Brain pericyte (primary cell): Measurements from ENCODE around the gene TBC1D21.

Experiments used
- DNase-seq: peaks from one replicate; pipeline ENCODE4 v3.0.0-alpha.2; 2012; ENCODE audit warnings: low read depth, low spot score

Gene TBC1D21, protein sequence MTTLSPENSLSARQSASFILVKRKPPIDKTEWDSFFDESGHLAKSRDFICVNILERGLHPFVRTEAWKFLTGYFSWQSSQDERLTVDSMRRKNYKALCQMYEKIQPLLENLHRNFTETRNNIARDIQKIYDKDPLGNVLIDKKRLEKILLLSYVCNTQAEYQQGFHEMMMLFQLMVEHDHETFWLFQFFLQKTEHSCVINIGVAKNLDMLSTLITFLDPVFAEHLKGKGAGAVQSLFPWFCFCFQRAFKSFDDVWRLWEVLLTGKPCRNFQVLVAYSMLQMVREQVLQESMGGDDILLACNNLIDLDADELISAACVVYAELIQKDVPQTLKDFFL

GRCh38 chr15:73873456-73873855, at the start of gene TBC1D21:
TBC1D21 (plus strand) TSS chr15:73873564; CDS start chr15:73873710, 146 bp downstream.
- no peak for DNase-seq

DNA sequence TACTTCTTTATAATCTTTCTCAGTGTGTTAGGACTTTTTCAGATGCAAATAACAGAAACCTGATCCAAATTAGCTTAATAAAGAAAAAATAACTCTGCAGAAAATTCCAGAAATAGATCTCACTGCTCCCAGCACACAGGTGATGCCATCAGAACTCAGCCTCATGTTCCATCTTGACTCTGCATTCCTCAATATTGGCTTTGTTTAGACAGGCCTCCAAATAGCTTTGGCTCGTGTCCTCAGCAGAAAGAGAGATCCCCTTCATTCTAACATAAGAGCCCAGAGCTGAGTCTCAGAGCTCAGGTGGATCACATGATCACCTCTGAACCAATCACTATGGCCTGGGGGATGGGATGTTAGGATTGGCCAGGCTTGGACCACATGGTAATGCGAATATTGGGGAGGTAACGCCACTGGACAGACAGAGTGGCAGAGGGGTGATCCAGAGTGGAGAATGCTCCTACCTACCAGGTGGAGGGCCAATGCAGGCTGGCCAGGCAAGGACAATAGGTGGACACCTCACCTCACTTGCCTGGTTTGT, 46.6 kb upstream of the TBC1D21 start:
- no peak for DNase-seq

DNA sequence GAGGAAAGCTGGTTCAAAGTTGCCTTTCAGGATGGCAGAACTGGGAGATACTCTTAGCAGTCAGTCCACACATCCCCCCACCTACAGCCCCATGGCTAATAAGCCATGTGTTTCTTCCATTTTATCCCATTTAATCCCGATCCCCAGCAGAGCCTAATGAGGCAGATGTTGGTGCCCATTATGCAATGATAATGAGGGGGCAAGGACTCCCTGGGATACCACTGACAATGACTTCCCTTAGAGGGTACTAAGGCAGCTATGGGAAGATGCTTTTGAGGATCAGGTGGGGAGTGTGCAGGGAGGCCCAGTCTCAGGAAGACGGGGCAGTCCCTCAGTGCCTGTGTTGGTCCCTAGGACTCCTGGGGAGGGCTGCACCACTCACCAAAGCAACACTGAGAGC, 43.8 kb upstream of the TBC1D21 start:
- no peak for DNase-seq

- DNase-seq: no peak
These were observed 40.7 kb upstream of the TBC1D21 start for GRCh38 chr15:73832657-73833056.

GRCh38 chr15:73836845-73837244, 36.5 kb upstream of the TBC1D21 start:
- no peak for DNase-seq

GRCh38 chr15:73838831-73839426, 34.4 kb upstream of the TBC1D21 start:
- DNase-seq: no peak

DNA sequence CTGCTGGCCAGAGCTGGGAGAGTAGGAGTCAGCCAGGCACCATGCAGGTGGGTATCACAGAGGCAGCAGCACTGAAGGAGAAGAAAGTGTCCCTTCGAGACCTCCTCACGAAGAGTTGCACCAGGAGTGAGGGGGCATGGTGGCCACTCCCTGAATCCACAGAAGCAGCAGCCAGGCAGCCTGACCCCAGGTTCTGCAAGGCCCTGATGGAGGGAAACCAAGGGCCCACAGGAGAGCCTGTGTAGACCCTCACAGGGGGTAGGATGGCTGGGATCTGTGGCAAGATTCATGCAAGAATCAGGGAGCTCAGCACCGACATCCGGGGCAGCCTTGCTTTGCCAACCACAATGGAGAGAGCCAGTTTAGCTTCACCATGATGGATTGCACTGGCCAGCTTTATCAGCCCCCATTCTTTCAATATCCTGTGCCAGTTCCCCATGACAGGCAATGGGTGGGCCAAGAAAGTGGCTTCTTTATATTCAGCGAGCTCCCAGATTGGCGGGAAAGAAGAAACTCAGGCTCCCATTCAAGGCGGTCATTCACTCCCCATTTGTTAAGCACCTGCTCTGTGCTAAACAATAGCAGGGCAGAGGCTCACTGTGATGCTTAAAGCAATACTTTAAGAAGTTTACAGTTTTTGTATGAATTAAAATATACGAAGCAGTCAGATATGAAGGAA, 33.5 kb upstream of the TBC1D21 start:
- no peak for DNase-seq

DNA sequence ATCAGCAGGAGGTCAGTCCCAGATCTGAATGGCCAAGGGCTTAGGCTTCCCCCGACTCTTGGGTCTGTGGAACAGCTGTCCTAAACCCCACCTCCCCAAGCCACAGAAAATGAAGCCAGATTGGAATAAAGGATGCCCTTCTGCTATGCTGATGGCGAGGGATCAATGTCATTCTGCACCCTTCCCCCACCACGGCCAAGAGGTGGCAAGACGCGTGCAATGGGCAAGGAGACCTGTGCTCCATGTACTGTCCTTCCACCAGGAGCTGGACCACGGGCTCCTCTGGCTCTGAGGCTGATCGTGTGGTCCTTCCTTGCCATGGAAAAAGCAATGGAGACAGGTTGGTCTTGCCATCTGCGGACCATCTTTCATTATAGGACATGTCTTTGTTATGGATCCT, 32.6 kb upstream of the TBC1D21 start:
- no peak for DNase-seq

DNA sequence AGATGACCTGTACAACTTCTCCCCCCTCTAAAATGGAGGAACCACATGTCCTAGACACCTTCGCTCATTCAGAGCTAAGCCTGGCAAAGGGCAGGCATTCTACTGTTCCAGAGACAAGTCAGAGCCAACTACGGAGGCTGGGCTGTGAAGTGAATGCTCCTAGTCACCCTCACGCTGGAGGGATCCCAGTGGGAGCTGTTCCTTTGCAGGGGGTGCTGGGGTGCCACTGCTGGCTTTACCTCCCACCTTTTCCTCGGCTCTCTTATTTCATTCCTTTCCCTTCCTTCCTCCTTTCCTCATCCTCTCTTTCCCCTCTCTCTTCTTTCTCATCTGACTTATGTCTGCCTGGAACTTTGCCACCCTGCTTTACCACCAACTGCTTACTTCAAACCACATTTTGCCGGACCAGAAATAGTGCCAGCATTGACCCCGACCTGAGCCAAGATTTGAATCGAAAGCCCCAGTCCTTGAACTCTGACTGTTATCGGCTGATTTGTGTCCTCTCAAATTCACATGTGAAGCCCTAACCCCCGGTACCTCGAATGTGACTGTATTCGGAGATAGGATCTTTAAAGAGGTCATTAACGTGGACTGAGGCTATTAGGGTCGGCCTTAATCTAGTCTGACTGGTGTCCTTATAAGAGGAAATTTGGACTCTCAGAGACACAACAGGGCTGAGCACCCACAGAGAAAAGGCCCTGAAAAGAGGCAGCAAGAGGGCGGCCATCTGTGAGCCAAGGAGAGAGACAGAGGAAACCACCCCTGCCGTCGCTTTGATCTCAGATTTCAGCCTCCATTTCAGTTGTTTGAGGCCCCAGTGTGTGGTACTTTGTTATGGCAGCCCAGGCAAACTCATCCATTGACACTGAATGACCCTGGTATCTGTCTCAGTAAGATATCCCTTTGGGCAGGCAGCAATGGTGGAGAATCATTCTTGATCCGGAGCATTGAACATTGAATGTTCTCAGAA, 31.3 kb upstream of the TBC1D21 start:
- DNase-seq: no peak

DNA sequence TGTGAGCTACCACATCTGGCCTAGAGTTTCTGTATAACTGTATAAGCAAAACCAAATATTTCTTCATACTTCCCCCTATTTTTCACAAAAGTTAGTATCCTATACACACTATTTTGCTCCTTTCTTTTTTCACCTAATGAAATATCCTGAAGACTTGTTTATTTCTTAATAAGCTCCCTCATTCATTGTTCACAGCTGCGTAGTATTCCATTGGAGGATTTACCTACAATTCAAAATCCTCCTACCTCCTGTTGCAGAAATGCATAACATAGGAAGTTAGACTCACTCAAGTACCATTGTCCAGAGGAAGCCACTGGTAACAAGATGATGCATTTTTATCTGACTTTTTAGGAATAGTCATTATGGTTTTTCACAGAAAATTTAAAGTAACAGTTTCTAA, 29.6 kb upstream of the TBC1D21 start:
- DNase-seq: no peak

- DNase-seq: no peak
These were observed 29.0 kb upstream of the TBC1D21 start for GRCh38 chr15:73844356-73844755.

DNA sequence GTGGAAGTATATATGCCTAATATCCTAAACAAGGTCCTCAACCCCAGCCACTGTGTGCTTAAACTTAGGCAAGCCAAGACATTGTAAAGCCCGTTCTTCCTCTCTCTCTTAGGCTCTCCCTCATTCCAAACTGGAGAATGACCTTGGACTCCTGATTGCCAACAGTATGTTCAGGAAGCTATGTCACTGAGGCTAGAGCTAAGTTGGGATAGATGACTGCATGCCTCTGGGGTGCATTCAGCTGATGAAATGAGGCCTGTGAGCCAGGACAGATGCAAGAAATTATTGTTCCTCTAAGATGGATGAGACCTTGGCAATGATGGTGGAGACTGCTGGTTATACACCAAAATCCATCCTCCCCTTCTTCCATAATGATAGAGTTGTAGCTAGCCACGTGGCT, 27.9 kb upstream of the TBC1D21 start:
- DNase-seq: no peak

DNA sequence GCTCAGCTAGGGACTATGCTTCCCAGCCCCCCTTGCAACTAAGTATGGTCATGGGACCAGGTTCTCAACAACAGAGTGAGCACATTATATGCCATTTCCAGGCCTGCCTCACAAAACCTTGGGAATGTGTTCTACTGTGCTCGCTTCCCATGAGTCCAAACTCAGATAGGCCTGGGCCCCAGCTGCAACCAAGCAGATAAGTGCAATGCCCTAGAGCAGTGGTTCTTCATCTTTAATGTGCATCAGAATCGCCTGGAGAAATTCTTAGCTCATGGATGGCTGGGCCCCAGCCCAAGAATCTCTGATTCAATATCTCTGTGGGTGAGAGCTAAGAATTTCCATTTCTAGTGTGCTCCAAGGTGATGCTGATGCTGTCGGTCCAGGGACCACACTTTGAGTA, 27.5 kb upstream of the TBC1D21 start:
- DNase-seq: no peak

- no peak for DNase-seq
These were observed 23.7 kb upstream of the TBC1D21 start for GRCh38 chr15:73849641-73850040.

GRCh38 chr15:73850228-73850627, 23.1 kb upstream of the TBC1D21 start:
- no peak for DNase-seq

- DNase-seq: no peak
These were observed 21.7 kb upstream of the TBC1D21 start for GRCh38 chr15:73851689-73852088.

GRCh38 chr15:73852507-73852906, 20.9 kb upstream of the TBC1D21 start:
- no peak for DNase-seq

GRCh38 chr15:73854265-73854664, 19.1 kb upstream of the TBC1D21 start:
- DNase-seq: no peak

DNA sequence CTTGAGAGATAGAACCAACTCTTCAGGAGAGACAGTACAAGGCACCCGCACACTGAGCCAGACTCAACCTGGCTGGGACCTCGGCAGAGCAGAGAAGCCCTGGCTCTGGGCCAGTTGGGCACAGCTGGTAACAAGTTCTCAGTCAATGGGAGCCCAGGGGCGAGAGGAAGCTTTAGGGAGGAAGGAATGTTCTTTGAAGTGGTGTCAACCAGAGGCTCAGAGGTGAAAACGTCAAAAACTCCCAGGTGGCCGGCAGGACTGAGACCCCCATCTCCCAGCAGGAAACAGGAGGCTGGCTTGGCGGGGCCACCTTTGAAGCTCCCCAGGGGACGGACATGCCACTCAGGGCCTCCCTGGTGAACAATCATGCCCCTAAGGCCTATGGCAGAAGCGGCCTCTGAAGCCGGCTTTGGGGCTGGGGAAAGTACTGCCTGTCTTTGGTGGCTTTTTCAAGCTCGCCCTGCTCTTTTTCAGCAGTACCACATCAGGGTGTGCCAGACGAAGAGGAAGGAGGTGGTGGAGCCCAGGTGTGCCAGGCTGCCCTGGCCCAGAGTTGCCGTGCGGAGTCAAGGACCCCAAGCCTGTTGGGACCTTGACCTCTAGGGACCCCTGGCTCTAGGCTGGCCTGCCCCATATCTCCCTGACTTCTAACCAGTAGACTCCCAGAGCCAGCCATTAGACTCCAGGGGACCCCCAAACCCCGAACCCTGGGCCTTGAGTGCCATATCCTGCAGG, 16.7 kb upstream of the TBC1D21 start:
- DNase-seq: no peak

DNA sequence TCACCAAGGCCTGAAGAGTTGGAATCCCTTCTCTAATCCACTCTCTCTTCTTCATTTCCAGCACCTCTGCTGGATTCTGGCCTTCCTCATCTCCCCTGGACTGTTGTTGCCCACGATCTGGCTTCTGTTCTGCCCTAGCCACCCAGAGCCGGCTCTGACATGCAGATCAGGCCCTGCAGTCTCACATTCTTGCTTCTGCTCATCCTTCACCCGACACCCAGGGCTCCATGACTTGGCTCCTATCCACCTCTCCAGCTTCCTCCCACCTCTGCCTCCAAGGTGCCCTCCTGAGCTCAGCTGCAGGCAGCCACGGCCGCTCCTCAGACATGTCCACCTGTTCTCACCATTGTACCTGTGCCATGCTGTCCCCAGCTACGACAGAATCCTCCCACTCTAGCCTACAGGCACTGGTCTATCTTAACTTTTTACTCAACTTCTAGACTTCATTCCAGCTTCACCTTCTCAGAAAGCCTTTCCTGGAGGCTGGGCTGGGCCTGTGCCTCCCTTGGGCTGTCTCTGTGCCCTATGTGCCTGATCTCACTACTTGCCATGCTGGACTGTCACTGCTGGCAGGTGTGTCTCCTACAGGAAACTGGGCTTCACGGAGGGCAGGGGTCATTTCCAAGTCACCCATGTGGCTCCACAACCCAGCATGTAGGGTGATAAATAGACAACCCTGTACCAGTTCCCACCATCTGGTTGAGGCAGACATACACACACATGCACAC, 16.0 kb upstream of the TBC1D21 start:
- no peak for DNase-seq
